Activated CD8-positive, alpha-beta memory T cell treated with anti-CD3 and anti-CD28 coated beads for 48 hours (primary cell): ENCODE measurements around the gene MAD1L1.
"Not testable (repeated sequence)": the region's sequence is repeated elsewhere in the genome, so short reads cannot be mapped to it uniquely, and the experiment has no call there.

Source experiments
- DNase-seq, 3 experiments: peaks; one replicate each; pipeline ENCODE4 v3.0.0-alpha.2; 2020; ENCODE audit warnings: low read depth in 2 of 3, low spot score in 2 of 3

MAD1L1 gene

GRCh38 chr7:1992554-1992953, 240.2 kb downstream of the MAD1L1 start:
- DNase-seq, result no peak

- DNase-seq, result no peak
Measured at GRCh38 chr7:1990001-1990670, 242.6 kb downstream of the MAD1L1 start.

- DNase-seq, result no peak
Measured at GRCh38 chr7:1989049-1989860, 243.5 kb downstream of the MAD1L1 start.

- DNase-seq, result no peak
Measured at GRCh38 chr7:1988533-1988930, 244.2 kb downstream of the MAD1L1 start.

- DNase-seq, result no peak
Measured at GRCh38 chr7:1987591-1988532, 244.9 kb downstream of the MAD1L1 start.

- DNase-seq, result no peak
Measured at GRCh38 chr7:1987084-1987535, 245.6 kb downstream of the MAD1L1 start.

GRCh38 chr7:1986366-1987083, 246.2 kb downstream of the MAD1L1 start:
- DNase-seq, result no peak

GRCh38 chr7:1985936-1986335, 246.8 kb downstream of the MAD1L1 start:
- no peak for DNase-seq

- no peak for DNase-seq
Measured at GRCh38 chr7:1985042-1985441, 247.7 kb downstream of the MAD1L1 start.

- DNase-seq, result no peak
Measured at GRCh38 chr7:1981878-1982230, 250.9 kb downstream of the MAD1L1 start.

GRCh38 chr7:1981201-1981877, 251.4 kb downstream of the MAD1L1 start:
- no peak for DNase-seq

GRCh38 chr7:1979591-1980560, 252.9 kb downstream of the MAD1L1 start:
- no peak for DNase-seq

GRCh38 chr7:1978656-1979590, 253.8 kb downstream of the MAD1L1 start:
- no peak for DNase-seq

- DNase-seq, result no peak
Measured at GRCh38 chr7:1977876-1978441, 254.8 kb downstream of the MAD1L1 start.

- DNase-seq, result no peak
Measured at GRCh38 chr7:1977059-1977875, 255.5 kb downstream of the MAD1L1 start.

- not testable (repeated sequence) for DNase-seq
Measured at GRCh38 chr7:1976521-1976920, 256.2 kb downstream of the MAD1L1 start.

- DNase-seq, result no peak
Measured at GRCh38 chr7:1975581-1975980, 257.2 kb downstream of the MAD1L1 start.
